PC-3 (cell line): ENCODE results near the gene SLC9A8. TPM values are rescaled to one million over a fixed set of nuclear protein-coding genes. Genes with fewer than 3 reads are reported as not detected.

Experiments
- ATAC-seq: fragments of 200-7000 bp; cut with Tn5 transposase; 2 replicates; pipeline ENCODE4 v1.9.1; 2020; ENCODE audit warnings: mild to moderate bottlenecking, moderate library complexity
- BruUV-seq: library from RNA; stranded (reverse); fragments of 400-500 nt; replicated peaks from 2 replicates; lab custom pipeline; 2021; lab: Mats Ljungman, UMichigan
- CTCF ChIA-PET: fragments of 300-600 bp; sonication (Branson Sonifier 250); formaldehyde crosslinking; loops from one replicate; lab custom pipeline; 2022; ENCODE audit warnings: antibody characterized with exemption; lab: Charles Lee
- POLR2A ChIA-PET: fragments of 300-600 bp; sonication (Branson Sonifier 250); formaldehyde crosslinking; loops from one replicate; lab custom pipeline; 2022; ENCODE audit warnings: antibody characterized with exemption; ENCODE audit not compliant: unreplicated experiment; lab: Charles Lee
- DNase-seq: peaks from one replicate; pipeline ENCODE4 v3.0.0-alpha.2; 2015
- H2AFZ ChIP-seq: fragments of 300-600 bp; sonication (generic); 2 replicates; pipeline ENCODE4 v1.6.0; 2016; ENCODE audit warnings: antibody characterized with exemption, low read length
- H3F3A ChIP-seq: fragments of 300-600 bp; sonication (generic); one replicate; pipeline ENCODE4 v1.6.0; 2017; ENCODE audit warnings: antibody characterized with exemption, low read length, control low read depth, mild to moderate bottlenecking; ENCODE audit not compliant: unreplicated experiment
- H3K27ac ChIP-seq: fragments of 300-600 bp; sonication (generic); 2 replicates; pipeline ENCODE4 v1.5.1; 2016; ENCODE audit warnings: mild to moderate bottlenecking, low read length
- H3K27me3 ChIP-seq: fragments of 300-600 bp; sonication (generic); 2 replicates; pipeline ENCODE4 v1.6.1; 2016; ENCODE audit warnings: low read length, mixed read lengths
- H3K36me3 ChIP-seq: fragments of 300-600 bp; sonication (generic); 2 replicates; pipeline ENCODE4 v1.6.1; 2016; ENCODE audit warnings: low read depth, mixed run types, low read length, mixed read lengths
- H3K4me1 ChIP-seq: fragments of 300-600 bp; sonication (generic); 2 replicates; pipeline ENCODE4 v1.5.1; 2016; ENCODE audit warnings: low read length; ENCODE audit not compliant: insufficient read depth
- H3K4me2 ChIP-seq: fragments of 300-600 bp; sonication (generic); 2 replicates; pipeline ENCODE4 v1.6.0; 2016; ENCODE audit warnings: low read length
- H3K4me3 ChIP-seq: fragments of 300-600 bp; sonication (generic); 2 replicates; pipeline ENCODE4 v1.5.1; 2016; ENCODE audit warnings: mild to moderate bottlenecking, low read length, mixed read lengths
- H3K79me2 ChIP-seq: fragments of 300-600 bp; sonication (generic); 2 replicates; pipeline ENCODE4 v1.6.1; 2017; ENCODE audit warnings: low read length, mixed read lengths
- H3K9ac ChIP-seq: fragments of 300-600 bp; sonication (generic); 2 replicates; pipeline ENCODE4 v1.6.0; 2016; ENCODE audit warnings: mild to moderate bottlenecking, low read length
- H3K9me2 ChIP-seq: fragments of 300-600 bp; sonication (generic); replicated peaks from 2 replicates; pipeline ENCODE4 v1.6.1; 2016; ENCODE audit warnings: mixed run types, low read length, mixed read lengths
- H3K9me3 ChIP-seq: fragments of 300-600 bp; sonication (generic); 2 replicates; pipeline ENCODE4 v1.6.1; 2016; ENCODE audit warnings: low read length, mixed read lengths
- H4K20me1 ChIP-seq: fragments of 300-600 bp; sonication (generic); 2 replicates; pipeline ENCODE4 v1.6.1; 2016; ENCODE audit warnings: low read length, mixed read lengths
- EZH2 ChIP-seq: fragments of 300-600 bp; sonication (generic); IDR thresholded peaks from one replicate; pipeline ENCODE4 v1.6.1; 2017; ENCODE audit warnings: antibody characterized with exemption, mild to moderate bottlenecking, low read length; ENCODE audit not compliant: unreplicated experiment
- EZH2phosphoT487 ChIP-seq: fragments of 300-600 bp; sonication (generic); IDR thresholded peaks from 2 replicates; pipeline ENCODE4 v1.6.1; 2018; ENCODE audit warnings: mild to moderate bottlenecking, antibody characterized with exemption, low read length, borderline replicate concordance
- intact Hi-C: fragments of 100-400 bp; cut with micrococcal nuclease; formaldehyde crosslinking; loops from 2 replicates; pipeline ENCODE4 v1.9.0; 2023
- total RNA-seq: library from RNA; depleted of rRNA; stranded (reverse); fragments of >200 nt; gene quantifications from 2 replicates; pipeline ENCODE4 v1.2.3, GENCODE V29; 2014
- TF ChIP-seq, protein P1 (sequence below): fragments of 300-600 bp; sonication (generic); conservative IDR thresholded peaks from 2 replicates; pipeline ENCODE4 v1.5.1; 2017; ENCODE audit warnings: antibody characterized with exemption, low read depth, mild to moderate bottlenecking, low read length

The SLC9A8 gene
- total RNA-seq, 1 experiment from 2014 or later = 13.1 TPM

DNA sequence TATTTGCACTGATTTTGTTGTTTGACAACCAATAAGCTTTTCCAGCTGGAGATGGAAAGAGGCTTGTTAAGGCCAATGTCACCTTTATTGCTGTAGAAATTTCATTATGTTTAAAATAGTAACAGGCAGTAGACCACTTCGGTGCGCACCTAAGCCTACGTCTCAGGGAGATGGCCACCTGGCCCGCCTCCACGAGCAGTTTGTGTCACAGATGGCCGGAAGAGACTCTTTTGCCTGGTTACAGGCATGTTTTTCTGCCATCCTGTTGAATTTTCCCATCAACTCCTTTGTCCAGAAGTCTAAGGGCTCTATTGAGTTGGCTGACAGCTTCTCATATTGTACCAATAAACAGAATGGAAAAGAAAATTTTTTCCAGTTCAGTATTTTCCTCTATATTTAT, 51.0 kb downstream of the SLC9A8 start:
- Histone ChIP-seq H3F3A (no peaks in the 10 kb centered on the region), H3K9me2 (no peaks in the 10 kb centered on the region), H3K36me3 (no peaks in the 10 kb centered on the region), H3K4me3 (no peak overlapping the region), H3K9me3 (no peaks in the 10 kb centered on the region), H3K4me1 (peaks cover 18% of the 10 kb centered on the region), H3K27ac (no peak overlapping the region), H3K79me2 (no peaks in the 10 kb centered on the region), H3K4me2 (no peak overlapping the region), H4K20me1 (no peaks in the 10 kb centered on the region), H3K27me3 (no peaks in the 10 kb centered on the region), H3K9ac (no peak overlapping the region), H2AFZ (no peak overlapping the region)
- no TSS peak for BruUV-seq
- DNase-seq = no peak
- ChIA-PET POLR2A (no interaction called here), CTCF (interaction anchor here (0.7 kb wide), 1 partner anchor 259 kb away, joined by 4 read pairs; no protein-coding TSS in a partner anchor)
- ATAC-seq = no peak
- intact Hi-C loops = no loop called here
- TF ChIP-seq EZH2 (no peak), EZH2phosphoT487 (no peak)
- TF ChIP-seq, protein P1, sequence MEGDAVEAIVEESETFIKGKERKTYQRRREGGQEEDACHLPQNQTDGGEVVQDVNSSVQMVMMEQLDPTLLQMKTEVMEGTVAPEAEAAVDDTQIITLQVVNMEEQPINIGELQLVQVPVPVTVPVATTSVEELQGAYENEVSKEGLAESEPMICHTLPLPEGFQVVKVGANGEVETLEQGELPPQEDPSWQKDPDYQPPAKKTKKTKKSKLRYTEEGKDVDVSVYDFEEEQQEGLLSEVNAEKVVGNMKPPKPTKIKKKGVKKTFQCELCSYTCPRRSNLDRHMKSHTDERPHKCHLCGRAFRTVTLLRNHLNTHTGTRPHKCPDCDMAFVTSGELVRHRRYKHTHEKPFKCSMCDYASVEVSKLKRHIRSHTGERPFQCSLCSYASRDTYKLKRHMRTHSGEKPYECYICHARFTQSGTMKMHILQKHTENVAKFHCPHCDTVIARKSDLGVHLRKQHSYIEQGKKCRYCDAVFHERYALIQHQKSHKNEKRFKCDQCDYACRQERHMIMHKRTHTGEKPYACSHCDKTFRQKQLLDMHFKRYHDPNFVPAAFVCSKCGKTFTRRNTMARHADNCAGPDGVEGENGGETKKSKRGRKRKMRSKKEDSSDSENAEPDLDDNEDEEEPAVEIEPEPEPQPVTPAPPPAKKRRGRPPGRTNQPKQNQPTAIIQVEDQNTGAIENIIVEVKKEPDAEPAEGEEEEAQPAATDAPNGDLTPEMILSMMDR = no peak

GRCh38 chr20:49865559-49865958, 52.9 kb downstream of the SLC9A8 start:
- no peak for DNase-seq
- intact Hi-C loops = no loop called here
- TF ChIP-seq, protein P1 = no peak
- TF ChIP-seq EZH2 (no peak), EZH2phosphoT487 (no peak)

DNA sequence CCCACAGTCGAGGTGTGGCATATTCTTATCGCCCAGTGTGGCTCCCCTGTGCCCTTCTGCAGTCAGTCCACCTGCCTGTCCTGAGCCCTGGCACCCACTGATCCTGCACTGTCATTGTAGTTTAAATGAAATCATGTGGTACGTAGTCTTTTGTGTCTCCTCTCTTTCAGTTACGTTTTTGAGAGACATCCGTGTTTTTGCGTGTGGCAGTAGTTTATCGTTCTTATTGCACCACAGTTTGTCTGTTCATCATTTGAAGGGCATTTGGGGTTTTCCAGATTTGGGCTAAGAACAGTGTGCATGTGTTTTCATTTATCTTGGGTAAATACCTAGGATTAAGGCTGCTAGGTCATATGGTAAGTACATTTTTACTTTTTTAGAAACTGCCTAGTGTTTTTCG, 53.4 kb downstream of the SLC9A8 start:
- no peaks in the 10 kb centered on the region for H3K27me3 ChIP-seq
- POLR2A ChIA-PET = no interaction called here
- no peak overlapping the region for H3K9ac ChIP-seq
- CTCF ChIA-PET = no interaction called here
- no TSS peak for BruUV-seq
- ATAC-seq (no peak), DNase-seq (no peak)
- H3K27ac ChIP-seq = no peak overlapping the region
- intact Hi-C loops = no loop called here
- no peaks in the 10 kb centered on the region for H3K9me3 ChIP-seq
- no peak overlapping the region for H3K4me2 ChIP-seq
- no peaks in the 10 kb centered on the region for H3K9me2 ChIP-seq
- 0 out of 2 replicates have a peak, but pooled peaks cover under 1% of the 10 kb centered on the region for H3K4me1 ChIP-seq
- no peaks in the 10 kb centered on the region for H3K36me3 ChIP-seq
- no peaks in the 10 kb centered on the region for H3K79me2 ChIP-seq
- H3K4me3 ChIP-seq = no peak overlapping the region
- no peaks in the 10 kb centered on the region for H4K20me1 ChIP-seq
- TF ChIP-seq EZH2 (no peak), EZH2phosphoT487 (no peak)
- TF ChIP-seq, protein P1 = no peak
- no peak overlapping the region for H2AFZ ChIP-seq
- no peaks in the 10 kb centered on the region for H3F3A ChIP-seq

More at GRCh38 chr20:49865559-49865958, 52.9 kb downstream of the SLC9A8 start:
- Histone ChIP-seq H3K9me2 (no peaks in the 10 kb centered on the region), H3K36me3 (no peaks in the 10 kb centered on the region), H3K4me3 (no peak overlapping the region), H3K9me3 (no peaks in the 10 kb centered on the region), H3K27ac (no peak overlapping the region), H3K79me2 (no peaks in the 10 kb centered on the region), H2AFZ (no peak overlapping the region), H3K27me3 (no peaks in the 10 kb centered on the region), H4K20me1 (no peaks in the 10 kb centered on the region), H3F3A (no peaks in the 10 kb centered on the region), H3K9ac (no peak overlapping the region), H3K4me1 (0 out of 2 replicates have a peak, but pooled peaks cover 5% of the 10 kb centered on the region), H3K4me2 (no peak overlapping the region)
- ChIA-PET POLR2A (interaction anchor here (0.6 kb wide), 1 partner anchor 9 kb away, joined by 9 read pairs; no protein-coding TSS in a partner anchor), CTCF (interaction anchor here (0.7 kb wide), 1 partner anchor 651 kb away, joined by 3 read pairs; no protein-coding TSS in a partner anchor)
- ATAC-seq = no peak
- BruUV-seq = no TSS peak
